DMS153 treated with DMSO at 0.1 percent for 48 hours (cell line): ENCODE measurements around the gene RAB6B.

Source experiments
- DNase-seq: peaks from one replicate; lab custom pipeline; 2025; ENCODE audit not compliant: unreplicated experiment; lab: John Stamatoyannopoulos, UW

The RAB6B gene

DNA sequence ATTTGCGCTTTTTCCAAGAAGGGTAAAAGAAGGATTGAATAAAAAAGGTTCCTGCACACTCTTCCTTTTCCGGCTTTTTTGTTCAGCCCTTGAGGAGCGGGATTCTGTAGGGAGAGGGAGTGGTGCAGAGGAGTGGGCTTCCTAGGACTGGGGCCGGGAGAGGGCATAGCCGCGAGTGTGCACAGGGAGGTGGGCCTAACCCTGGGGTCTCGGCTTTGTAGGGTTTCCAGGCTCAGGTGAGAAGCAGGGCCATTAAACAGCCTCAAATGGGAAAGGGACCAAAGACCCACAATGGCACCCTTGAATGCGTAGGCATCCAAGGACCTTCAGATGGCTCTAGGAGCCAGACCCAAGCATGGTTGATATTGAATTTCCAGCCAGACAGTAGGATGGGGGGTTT lies 35.4 kb upstream of the RAB6B start:
- DNase-seq, result no peak

DNA sequence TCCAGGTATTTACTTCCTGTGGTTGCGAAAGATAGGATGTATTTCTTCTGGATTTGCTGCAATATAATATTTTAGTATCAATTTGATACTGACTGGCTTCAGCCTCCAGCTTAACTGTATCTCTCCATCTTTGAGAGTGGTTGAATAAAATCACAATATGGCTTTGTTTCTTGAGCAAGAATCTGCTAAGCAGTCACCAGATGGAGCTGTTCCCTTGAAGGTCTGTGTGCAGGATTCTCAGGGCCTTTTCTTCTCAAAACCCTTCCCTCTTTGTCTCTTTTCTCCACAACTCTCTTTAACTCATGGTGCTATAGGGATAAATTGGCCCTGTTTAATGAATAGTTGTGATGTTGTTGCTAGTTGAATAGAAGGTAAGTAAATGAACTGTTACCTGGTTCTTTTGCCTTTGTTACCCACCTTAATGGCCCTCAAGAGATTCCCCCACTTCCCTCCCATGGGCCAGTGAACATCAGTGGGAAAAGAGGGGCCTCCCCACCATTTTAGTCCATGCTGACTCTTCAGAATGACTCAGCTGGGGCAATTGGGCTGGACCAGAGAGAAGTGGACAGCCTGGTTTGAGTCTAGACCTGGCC lies 34.8 kb upstream of the RAB6B start:
- peak; percentile 63 for DNase-seq

DNA sequence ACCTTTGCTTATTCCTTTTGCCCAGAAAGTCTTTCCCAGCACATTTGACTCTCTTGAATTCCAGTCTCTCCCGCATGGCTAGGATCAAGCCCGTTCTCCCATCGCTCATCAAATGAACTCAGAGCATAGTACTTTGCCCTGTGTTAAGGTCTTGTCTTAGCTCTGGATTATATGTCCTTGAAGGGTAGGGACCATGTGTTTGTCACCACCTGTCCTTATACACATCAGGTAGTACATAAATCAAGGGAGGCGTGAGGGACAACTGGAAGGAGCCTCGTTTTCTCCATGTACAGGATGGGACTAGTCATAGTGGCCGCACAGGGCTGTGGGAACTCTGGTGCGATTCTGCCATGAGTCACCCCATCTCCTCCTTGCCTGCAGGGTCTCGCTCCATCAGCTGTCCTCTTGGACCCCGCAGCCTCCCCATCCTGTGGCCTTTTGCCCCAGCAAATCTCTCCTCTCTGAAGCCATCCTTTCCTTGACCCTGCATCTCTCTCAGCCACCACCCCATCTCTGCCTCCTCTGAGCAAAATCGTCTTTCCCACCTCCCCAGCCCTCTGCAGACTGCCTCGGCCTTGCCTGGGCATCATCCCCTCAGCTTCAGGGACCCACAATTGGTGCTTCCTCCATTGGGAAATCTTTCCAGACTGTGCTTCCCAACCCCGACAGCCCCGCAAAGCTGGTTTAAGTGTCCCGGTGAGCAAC lies 33.4 kb upstream of the RAB6B start:
- no peak for DNase-seq

DNA sequence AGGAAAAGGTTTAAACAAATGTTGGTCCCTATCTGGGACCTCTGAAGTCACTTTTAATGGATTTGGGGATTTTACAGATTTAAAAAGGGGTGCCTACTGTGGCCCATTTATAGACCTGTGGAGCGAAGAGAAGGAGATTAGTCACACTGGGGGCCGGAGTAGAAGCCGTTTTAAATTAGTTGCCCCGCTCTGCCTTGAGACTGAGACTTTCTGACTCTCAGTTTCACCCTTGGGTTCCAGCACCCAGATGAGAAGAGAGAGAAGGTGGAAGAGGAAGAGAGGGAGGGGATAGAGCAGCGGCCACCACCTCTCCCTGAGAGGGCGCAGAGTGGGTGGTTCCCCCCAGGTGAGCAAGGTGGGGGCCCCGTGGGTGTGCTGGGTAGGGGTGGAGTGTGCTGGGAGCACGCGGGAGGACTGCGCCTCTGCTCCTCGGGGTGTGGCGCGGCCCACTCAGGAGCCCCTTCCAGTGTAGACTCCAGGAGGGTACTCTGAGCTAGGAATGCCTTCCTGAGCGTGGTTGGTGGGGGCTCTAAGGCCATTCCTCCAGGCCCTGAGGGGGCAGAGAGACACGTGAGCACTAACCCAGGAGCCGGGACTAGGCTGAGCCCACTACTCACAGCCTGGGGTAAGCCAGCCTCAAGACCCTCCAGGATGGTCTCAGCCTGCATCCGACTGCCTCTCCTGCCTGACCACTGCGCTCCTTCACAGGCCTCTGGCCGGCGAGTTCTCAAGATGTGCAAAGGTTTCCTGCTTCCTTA lies 32.6 kb upstream of the RAB6B start:
- no peak for DNase-seq

DNA sequence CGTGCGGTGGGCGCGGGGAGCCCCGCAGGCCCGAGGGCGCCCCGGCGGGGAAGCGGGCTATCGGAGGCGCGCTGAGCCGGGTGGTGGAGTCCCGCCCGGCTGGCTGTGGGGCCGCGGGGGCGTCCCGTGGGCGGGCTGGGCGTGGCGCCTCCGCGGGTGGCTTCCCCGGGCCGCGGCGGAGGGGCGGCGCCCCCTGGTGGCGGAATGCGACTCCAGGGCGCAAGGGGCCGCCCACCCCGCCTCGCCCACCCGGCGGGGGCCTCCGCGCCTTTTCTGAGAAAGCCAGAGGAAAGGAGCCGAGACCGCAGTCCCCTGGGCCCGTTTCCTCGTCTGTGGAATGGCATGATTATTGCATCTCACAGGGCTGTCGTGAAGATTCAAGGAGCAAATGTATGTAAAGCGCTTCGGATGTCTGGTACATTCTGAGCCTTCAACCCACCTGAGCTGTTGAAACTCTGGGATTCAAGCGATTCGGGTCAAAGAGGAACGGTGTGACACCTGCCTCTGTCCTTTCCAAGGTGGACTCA lies 31.9 kb upstream of the RAB6B start:
- DNase-seq, result peak; percentile 14

DNA sequence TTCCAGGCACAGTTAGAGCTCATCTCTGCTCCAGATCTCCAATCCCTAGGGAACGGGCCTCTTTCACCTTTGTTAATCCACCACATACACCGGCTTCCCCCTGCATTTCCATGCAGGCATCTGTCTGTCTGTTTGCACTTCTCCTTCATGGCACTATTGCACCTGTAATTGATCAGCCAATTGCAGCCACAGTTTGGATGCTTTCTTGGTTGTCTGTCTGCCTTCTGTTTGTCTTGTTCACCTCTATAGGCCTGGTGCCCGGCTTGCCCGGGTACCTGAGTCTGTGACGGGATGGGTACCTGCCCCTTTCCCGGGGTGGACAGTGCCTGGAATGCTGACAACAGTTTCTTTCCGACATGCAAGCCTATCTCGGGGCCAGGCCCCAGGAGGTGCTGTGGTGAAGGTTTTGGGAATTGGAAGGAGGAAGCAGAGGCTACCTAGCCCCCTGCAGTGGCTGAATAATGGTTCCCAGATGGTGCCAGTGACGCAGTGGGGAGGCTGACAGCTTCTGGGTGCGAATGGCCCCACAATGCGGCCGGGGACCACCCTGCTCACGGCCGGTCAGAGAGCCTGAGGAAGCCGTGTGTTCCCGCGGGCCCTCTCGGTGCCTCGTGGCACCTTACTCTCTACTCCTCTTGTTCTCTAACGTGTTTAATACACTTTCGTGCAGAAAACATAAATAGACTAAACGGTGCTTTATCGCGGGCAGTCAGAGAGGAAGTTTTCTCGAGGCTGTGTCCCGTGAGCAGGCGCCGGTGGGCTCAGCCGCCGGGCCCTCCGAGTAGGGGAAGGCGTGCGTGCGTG lies 31.3 kb upstream of the RAB6B start:
- DNase-seq, result no peak

DNA sequence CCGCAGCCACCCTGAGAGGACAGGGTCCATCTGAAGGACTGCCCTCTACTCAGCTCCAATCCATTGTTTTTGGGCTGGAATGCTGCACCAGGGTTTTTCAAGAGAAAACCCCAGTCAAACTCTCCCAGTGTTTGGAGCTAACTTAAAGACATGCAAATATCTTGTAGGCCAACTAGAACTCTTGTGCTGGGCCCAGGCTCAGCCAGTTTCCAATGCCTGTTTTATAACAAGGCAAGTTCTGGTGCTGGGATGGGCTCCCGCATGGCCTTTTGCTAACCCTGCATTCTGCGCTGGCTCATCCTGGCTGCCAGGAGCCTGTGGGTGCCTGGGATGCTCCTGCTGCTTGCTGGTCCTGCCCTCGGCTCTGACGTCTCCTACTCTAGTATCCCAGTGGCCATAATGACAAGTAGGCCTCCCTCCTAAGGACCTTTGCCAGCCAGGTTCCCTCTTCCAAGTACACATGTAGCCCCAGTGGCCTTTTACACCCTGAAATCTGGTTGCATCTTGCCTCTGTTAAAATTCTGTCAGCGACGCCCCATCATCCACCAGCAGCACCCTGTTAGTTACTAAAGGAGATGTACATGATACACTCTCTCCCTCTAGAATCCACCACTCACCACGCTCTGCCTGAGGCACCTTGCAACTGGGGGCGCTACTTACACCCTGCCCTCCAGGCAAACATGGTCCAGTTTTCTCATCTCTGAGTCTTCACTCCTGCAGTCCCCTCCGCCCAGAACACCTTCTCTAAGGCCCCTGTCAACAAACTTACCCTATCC lies 30.5 kb upstream of the RAB6B start:
- no peak for DNase-seq

DNA sequence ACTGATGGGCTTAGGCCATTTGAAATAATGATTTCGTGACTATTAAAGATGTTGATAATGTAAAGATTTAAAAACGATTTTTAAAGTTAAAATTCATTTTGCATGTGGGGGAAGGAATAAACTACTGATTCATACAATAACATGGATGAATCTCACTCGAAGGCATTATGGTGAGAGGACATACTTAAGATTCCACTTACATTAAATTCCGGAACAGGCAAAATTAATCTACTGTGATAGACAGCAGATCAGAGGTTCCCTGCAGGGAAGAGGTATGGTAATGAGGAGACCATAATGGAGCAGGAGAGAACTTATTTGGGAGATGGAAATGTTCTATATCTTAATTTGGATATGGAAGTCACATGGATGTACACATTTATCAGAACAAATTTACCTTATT lies 28.4 kb upstream of the RAB6B start:
- no peak for DNase-seq

DNA sequence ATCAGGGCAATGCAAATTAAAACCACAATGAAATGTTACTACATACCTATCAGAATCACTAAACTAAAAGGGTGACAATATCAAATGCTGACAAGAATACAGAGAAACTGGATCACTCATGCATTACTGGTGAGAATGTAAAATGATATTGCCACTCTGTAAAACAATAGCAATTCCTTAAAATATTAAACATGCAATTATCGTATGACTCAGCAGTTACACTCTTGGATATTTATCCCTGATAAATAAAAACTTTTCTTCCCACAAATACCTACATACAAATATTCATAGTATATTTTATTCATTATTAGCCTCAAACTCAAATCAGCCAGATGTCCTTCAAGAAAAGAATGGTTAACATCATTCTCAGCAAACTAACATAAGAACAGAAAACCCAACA lies 25.9 kb upstream of the RAB6B start:
- DNase-seq, result no peak

DNA sequence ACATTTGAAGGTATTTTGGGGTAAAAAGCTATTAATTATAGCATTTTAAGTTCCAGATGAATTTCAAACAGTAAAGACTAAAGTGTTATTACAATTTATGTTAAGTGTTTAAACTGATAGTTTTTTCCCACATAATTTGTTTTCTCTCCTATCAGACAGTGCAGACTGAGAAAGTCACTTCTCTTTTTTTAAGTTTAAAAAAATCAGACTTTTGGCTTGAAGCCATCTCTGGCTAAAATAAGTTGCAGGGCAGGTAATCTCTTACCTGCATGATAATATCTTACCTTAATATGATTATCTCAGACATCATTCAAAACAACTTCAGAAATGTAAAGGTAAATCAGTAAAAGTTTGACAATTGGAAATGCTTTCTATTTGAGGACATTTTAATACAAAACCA lies 21.5 kb upstream of the RAB6B start:
- no peak for DNase-seq

DNA sequence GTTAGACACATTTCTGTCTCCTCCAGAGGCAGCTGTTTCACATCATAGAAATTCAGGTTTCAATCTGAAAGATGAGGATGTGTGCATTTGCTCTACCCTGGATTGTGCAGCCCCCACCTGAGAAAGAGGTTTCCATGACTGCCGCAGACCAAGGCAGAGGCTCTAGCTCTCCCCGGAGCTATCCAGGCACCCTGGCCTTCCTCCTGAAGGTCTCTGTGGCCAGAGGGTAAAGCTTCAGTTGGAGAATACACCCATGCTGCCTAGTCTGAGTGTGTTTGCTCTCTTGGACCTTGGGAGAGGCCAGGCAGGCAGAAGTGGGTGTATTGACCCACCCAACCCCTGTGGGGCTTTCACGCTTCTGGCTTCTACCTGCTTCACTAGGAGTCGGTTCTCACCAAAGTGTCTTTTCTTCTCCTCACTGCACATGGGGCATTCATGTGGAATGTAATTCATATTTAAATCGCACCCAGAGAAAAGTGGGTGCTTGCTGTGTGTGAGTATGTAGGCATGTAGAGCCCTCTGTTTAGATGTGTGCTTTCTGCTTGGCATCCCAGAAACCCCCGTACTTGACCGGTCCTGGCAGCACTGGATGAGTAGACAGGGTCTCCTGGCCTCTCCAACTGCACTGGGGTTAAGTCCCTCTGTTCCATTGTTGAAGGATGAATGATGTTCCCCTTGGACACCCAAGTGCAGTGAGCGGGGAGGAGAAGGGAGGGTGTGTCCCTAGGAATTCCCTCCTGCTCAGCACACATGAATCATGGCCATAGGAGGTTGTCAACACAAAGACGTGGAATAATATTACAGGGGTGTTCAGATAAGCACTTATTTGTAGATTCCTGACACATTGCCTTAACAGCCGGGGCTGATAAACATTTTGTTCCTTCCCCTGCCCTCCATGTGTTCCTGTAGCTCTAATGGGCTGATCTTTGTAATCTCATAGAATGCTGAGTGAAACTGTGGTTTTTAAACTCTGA lies 20.3 kb upstream of the RAB6B start:
- no peak for DNase-seq

DNA sequence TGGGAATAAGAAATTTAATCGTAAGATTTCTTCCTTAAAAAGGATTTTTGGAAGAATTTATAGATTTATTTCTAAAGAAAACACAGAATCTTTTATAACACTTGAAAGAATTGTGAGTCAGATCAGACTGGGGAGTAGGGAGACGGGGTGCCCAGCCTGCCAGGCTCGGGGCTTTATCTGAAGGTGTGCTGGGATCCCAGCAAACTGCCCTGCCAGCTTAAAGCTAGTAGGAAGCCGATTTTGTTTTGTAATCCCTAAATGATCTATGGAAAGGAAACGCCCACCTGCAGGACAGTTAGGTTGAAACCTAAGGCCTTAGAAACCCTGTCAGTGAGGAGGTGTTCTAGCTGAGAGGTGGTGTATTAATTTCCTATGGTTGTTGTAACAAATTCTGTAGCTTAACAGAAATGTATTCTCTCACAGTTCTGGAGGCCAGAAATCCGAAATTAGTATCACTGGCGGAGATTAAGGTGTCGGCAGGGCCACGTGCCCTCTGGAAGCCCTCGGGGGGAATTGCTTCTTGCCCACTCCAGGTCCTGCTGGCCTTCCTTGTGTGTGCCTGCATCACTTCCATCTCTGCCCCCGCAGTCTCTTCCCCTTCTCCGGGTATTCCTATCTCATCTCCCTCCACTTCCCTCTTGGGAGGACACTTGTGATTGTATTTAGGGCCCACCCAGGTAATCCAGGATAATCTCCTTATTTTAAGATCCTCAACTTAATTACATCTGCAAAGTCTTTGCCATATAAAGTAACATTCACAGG lies 19.3 kb upstream of the RAB6B start:
- DNase-seq, result no peak

DNA sequence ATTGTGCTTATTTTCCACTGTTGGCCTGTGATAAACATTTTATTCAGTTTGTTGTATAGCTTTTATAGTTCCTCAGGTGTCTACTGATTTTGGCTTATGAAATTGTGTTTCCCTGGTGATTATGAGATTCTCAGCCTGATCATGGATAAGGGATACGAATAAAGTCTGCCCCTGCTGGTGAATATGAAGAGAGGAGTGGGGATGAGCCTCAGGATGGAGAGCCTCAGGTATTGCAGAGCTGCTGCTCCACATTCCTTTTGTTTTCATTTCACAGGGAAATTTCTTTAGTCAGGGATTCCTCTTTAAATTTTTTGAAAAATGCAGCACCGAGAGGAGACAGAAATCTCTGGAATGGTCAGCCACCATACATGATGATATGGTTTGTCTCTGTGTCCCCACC lies 14.7 kb upstream of the RAB6B start:
- DNase-seq, result no peak

DNA sequence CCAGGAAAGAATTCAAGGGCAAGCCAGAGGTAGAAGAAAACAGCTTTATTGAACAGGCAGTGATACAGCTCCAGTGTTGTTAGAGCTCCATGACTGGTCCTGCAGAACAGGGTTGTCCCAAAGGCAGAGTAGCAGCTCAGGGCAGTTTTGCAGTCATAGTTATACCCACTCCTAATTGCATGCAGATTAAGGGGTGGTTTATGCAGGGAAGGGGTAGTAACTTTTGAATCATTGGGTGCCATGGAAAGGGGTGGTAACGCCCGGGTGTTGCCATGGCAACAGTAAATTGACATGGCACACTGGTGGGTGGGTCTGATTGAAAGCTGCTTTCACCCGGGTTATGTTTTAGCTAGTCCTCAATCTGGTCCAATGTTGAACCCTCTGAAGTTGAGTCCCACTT lies 9.7 kb upstream of the RAB6B start:
- no peak for DNase-seq

DNA sequence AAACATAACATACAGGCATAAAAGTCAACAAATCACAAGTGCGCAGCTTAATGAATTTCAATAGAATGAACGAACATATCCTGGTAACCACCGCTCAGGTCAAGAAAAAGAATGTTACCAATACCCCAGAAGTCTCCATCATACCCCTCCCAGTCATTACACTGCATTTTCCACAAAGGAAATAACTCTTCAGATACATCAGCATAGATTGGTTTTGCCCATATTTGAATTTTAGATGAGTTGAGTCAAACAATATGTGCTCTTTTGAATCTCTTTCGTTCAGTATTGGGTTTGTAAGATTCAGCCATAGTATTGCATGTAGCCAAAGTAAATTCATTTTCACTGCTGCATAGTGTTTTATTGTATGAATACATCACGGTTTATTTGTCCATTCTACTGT lies 6.2 kb upstream of the RAB6B start:
- DNase-seq, result no peak

DNA sequence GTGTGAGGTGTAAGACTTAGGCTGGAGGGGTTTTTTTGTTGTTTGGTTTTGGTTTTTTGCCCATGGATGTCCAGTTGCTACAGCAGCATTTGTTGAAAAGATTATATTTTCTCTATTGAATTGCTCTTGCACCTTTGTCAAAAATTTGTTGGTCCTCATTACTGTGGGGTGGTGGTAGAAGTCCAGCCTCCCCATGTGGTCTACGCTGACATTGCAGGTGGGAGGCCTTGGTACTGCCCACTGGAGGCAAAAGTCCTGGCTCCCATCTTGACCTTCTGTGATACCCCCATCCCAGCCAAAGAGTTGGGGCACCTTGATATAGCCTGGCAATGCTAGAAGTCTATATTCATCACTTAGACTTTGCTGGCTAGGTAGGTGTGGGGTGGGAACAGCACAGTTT lies 5.4 kb upstream of the RAB6B start:
- DNase-seq, result no peak

DNA sequence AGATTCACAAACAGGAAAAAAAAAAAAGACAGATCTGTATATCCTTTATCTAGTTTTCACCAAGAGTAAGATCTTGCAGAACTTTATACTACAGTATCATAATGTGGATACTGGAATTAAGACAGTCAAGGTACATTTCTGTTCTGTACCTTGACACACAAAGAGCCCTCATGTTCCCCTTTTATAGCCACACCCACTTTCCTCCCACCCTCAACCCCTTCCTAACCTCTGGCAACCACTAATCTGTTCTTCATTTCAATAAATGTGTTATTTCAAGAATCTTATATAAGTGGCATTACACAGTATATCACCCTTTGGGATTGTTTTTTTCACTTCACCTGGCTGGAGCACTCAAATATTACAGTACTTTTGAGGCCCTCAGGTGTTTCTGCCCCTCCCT lies 3.6 kb upstream of the RAB6B start:
- DNase-seq, result no peak

DNA sequence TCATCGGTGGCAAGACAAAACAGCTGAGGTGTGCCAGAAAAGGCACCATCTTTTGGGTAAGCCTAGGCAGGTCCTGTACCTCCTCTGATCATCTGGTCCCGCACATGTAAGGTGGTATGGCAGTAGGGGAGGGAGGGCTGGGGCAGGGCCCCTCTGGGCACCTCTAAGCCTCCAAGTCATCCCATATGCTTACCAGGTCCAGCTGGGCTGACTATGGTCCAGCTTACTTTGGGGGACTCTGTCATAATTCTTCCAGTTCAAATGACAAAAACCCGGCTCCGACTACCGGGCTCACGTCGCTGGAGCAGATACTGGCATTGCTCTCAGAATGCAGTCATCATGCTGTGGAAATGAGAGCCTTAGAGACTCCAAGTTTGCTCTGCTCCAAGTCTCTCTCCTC lies 1.9 kb upstream of the RAB6B start:
- no peak for DNase-seq
